Epithelial cell of esophagus (primary cell): ENCODE results near the gene SPDYE4.
A peak's percentile ranks its signal among the peaks of the same experiment; 100 is the strongest.

ENCODE experiments used
- DNase-seq: peaks from one replicate; pipeline ENCODE4 v3.0.0; 2010; ENCODE audit warnings: low read depth
- H3K4me3 ChIP-seq: 2 replicates; pipeline ENCODE4 v1.5.1; 2011; ENCODE audit warnings: mild to moderate bottlenecking, low read length, control low read depth
- CTCF ChIP-seq: IDR thresholded peaks from 2 replicates; pipeline ENCODE4 v1.5.1; 2011; ENCODE audit warnings: low read depth, mild to moderate bottlenecking, low read length, control low read depth, inconsistent platforms; ENCODE audit not compliant: insufficient read depth; ENCODE audit errors: missing control alignments

Gene SPDYE4

GRCh38 chr17:8757189-8757588, 1.2 kb downstream of the SPDYE4 start:
- TF ChIP-seq CTCF, result no peak
- H3K4me3 ChIP-seq, result no peak overlapping the region
- DNase-seq, result no peak

GRCh38 chr17:8755590-8756255, 2.6 kb downstream of the SPDYE4 start:
- TF ChIP-seq CTCF, result no peak
- no peak for DNase-seq
- no peak overlapping the region for H3K4me3 ChIP-seq

- DNase-seq, result no peak
Observed at GRCh38 chr17:8754890-8755289, 3.5 kb downstream of the SPDYE4 start.

GRCh38 chr17:8753976-8754440, 4.3 kb downstream of the SPDYE4 start:
- peak; percentile 43 for DNase-seq
- no peak overlapping the region for H3K4me3 ChIP-seq
- TF ChIP-seq CTCF, result peak; percentile 53

More at GRCh38 chr17:8754890-8755289, 3.5 kb downstream of the SPDYE4 start:
- no peak overlapping the region for H3K4me3 ChIP-seq
- TF ChIP-seq CTCF, result no peak

- H3K4me3 ChIP-seq, result no peak overlapping the region
- no peak for DNase-seq
- TF ChIP-seq CTCF, result no peak
Observed at GRCh38 chr17:8753136-8753975, 5.0 kb downstream of the SPDYE4 start.

- H3K4me3 ChIP-seq, result no peak overlapping the region
- TF ChIP-seq CTCF, result no peak
- no peak for DNase-seq
Observed at GRCh38 chr17:8749616-8750015, 8.7 kb downstream of the SPDYE4 start.

- DNase-seq, result no peak
- H3K4me3 ChIP-seq, result no peak overlapping the region
- TF ChIP-seq CTCF, result no peak
Observed at GRCh38 chr17:8747742-8748141, 10.6 kb downstream of the SPDYE4 start.
